Esophagus (tissue), 2 donors: ENCODE data around the gene TICAM2. TPM values are rescaled to one million over a fixed set of nuclear protein-coding genes. Genes with fewer than 3 reads are reported as not detected.
"Not testable (repeated sequence)": the region's sequence is repeated elsewhere in the genome, so short reads cannot be mapped to it uniquely, and the experiment has no call there.

ENCODE experiments used
- H3K27ac ChIP-seq, 2 donors: one replicate each; pipeline ENCODE4 v1.5.1; 2013; ENCODE audit warnings: low read depth in 2 of 2, mild to moderate bottlenecking in 2 of 2, inconsistent platforms in 1 of 2, low read length in 1 of 2, moderate library complexity in 1 of 2
- H3K27me3 ChIP-seq, 2 donors: one replicate each; pipeline ENCODE4 v1.6.1; 2013; ENCODE audit warnings: low read length in 2 of 2, control low read depth in 1 of 2, mild to moderate bottlenecking in 1 of 2; ENCODE audit not compliant: insufficient read depth in 2 of 2, control insufficient read depth in 1 of 2
- H3K36me3 ChIP-seq, 2 donors: one replicate each; pipeline ENCODE4 v1.6.1; 2013; ENCODE audit warnings: low read length in 1 of 2; ENCODE audit not compliant: control insufficient read depth in 2 of 2, insufficient read depth in 2 of 2
- H3K4me1 ChIP-seq, 2 donors: one replicate each; pipeline ENCODE4 v1.6.1; 2013; ENCODE audit warnings: low read length in 1 of 2; ENCODE audit not compliant: control insufficient read depth in 2 of 2, insufficient read depth in 2 of 2
- H3K4me3 ChIP-seq, 2 donors: one replicate each; pipeline ENCODE4 v1.5.1; 2013; ENCODE audit warnings: low read length in 2 of 2, mild to moderate bottlenecking in 2 of 2, low read depth in 1 of 2, moderate library complexity in 1 of 2
- H3K9me3 ChIP-seq, 2 donors: one replicate each; pipeline ENCODE4 v1.6.1; 2013; ENCODE audit warnings: mild to moderate bottlenecking in 2 of 2, low read depth in 1 of 2, low read length in 1 of 2, moderate library complexity in 1 of 2; ENCODE audit not compliant: control insufficient read depth in 2 of 2, insufficient read depth in 1 of 2
- WGBS, 2 donors: extraction: QIAGEN DNeasy Blood & Tissue Kit; methylation state at CpG; one replicate each; pipeline ENCODE4 v1.1.7; 2013; 5-methylcytosine and 5-hydroxymethylcytosine counted together
- polyA plus RNA-seq, 2 donors: library from polyadenylated mRNA; stranded (reverse); fragments of 200-250 nt; gene quantifications; one replicate each; pipeline ENCODE4 v1.2.3, GENCODE V29; 2013
- donor health status: healthy with polysubstance abuse.
- donor health status: Bipolar disorder and iron deficiency.

TICAM2 gene
- 1 to 10 TPM in 1 of 2 donors, under 1 TPM in 1; 0.69 to 1.0 TPM for polyA plus RNA-seq

GRCh38 chr5:115601701-115602590 lies at the start of gene TICAM2:
TSS of gene TICAM2 (minus strand) at chr5:115602479. CDS start at chr5:115581256, 21,223 bp downstream.
- Histone ChIP-seq H3K9me3 (no peaks in the 10 kb centered on the region), H3K27ac (peak within 1 kb of the TSS; percentile 68 to 88), H3K27me3 (no peaks in the 10 kb centered on the region), H3K36me3 (no peaks in the 10 kb centered on the region), H3K4me1 (no peaks in the 10 kb centered on the region), H3K4me3 (peak within 1 kb of the TSS; percentile 63 to 98)
- WGBS, 2 donors: 0 to 1% methylated on average over 53 to 71 of the region's 71 CpGs

- Histone ChIP-seq H3K4me1 (no peaks in the 10 kb centered on the region), H3K9me3 (no peaks in the 10 kb centered on the region), H3K27me3 (no peaks in the 10 kb centered on the region), H3K27ac (no peak overlapping the region), H3K36me3 (no peaks in the 10 kb centered on the region), H3K4me3 (no peak overlapping the region)
- WGBS, 2 donors: 87 to 94% methylated on average over 1 of the region's 1 CpG
Measured at GRCh38 chr5:115649541-115649940, 47.3 kb upstream of the TICAM2 start.

- no peak overlapping the region for H3K27ac ChIP-seq
- WGBS, 2 donors: 69 to 85% methylated on average over 3 of the region's 3 CpGs
Measured at GRCh38 chr5:115648056-115648455, 45.8 kb upstream of the TICAM2 start.

GRCh38 chr5:115645386-115645785 lies 43.1 kb upstream of the TICAM2 start:
- not testable (repeated sequence) for H3K27me3 ChIP-seq, H3K36me3 ChIP-seq, H3K27ac ChIP-seq, H3K9me3 ChIP-seq, H3K4me3 ChIP-seq, H3K4me1 ChIP-seq
- 78 to 82% methylated on average over 5 of the region's 5 CpGs for WGBS, 2 donors

More at GRCh38 chr5:115648056-115648455, 45.8 kb upstream of the TICAM2 start:
- H3K36me3 ChIP-seq: no peaks in the 10 kb centered on the region
- H3K4me1 ChIP-seq: no peaks in the 10 kb centered on the region
- H3K27me3 ChIP-seq: no peaks in the 10 kb centered on the region
- no peak overlapping the region for H3K4me3 ChIP-seq
- no peaks in the 10 kb centered on the region for H3K9me3 ChIP-seq

GRCh38 chr5:115644046-115644445 lies 41.8 kb upstream of the TICAM2 start:
- Histone ChIP-seq H3K4me3 (no peak overlapping the region), H3K36me3 (no peaks in the 10 kb centered on the region), H3K4me1 (no peaks in the 10 kb centered on the region), H3K27ac (no peak overlapping the region), H3K9me3 (no peaks in the 10 kb centered on the region), H3K27me3 (no peaks in the 10 kb centered on the region)
- 71 to 82% methylated on average over 2 of the region's 2 CpGs for WGBS, 2 donors

- no peaks in the 10 kb centered on the region for H3K4me1 ChIP-seq
- H3K27ac ChIP-seq: no peak overlapping the region
- no peaks in the 10 kb centered on the region for H3K27me3 ChIP-seq
- H3K9me3 ChIP-seq: no peaks in the 10 kb centered on the region
- 64 to 74% methylated on average over 1 of the region's 1 CpG for WGBS, 2 donors
- H3K36me3 ChIP-seq: no peaks in the 10 kb centered on the region
- no peak overlapping the region for H3K4me3 ChIP-seq
Measured at GRCh38 chr5:115641948-115642347, 39.7 kb upstream of the TICAM2 start.

- Histone ChIP-seq H3K27me3 (no peaks in the 10 kb centered on the region), H3K4me3 (no peak overlapping the region), H3K36me3 (no peaks in the 10 kb centered on the region), H3K27ac (no peak overlapping the region), H3K4me1 (no peaks in the 10 kb centered on the region), H3K9me3 (no peaks in the 10 kb centered on the region)
- WGBS, 2 donors: 80 to 90% methylated on average over 2 of the region's 2 CpGs
Measured at GRCh38 chr5:115640274-115640673, 38.0 kb upstream of the TICAM2 start.

GRCh38 chr5:115639377-115639776 lies 37.1 kb upstream of the TICAM2 start:
- Histone ChIP-seq H3K4me3 (no peak overlapping the region), H3K36me3 (no peaks in the 10 kb centered on the region), H3K27ac (no peak overlapping the region), H3K4me1 (no peaks in the 10 kb centered on the region), H3K27me3 (no peaks in the 10 kb centered on the region), H3K9me3 (no peaks in the 10 kb centered on the region)
- WGBS, 2 donors: 67 to 68% methylated on average over 1 of the region's 1 CpG

- Histone ChIP-seq H3K4me3 (no peak overlapping the region), H3K9me3 (no peaks in the 10 kb centered on the region), H3K4me1 (no peaks in the 10 kb centered on the region), H3K36me3 (no peaks in the 10 kb centered on the region), H3K27ac (no peak overlapping the region), H3K27me3 (no peaks in the 10 kb centered on the region)
- 81 to 85% methylated on average over 4 of the region's 4 CpGs for WGBS, 2 donors
Measured at GRCh38 chr5:115637507-115637906, 35.2 kb upstream of the TICAM2 start.

- Histone ChIP-seq H3K4me3 (no peak overlapping the region), H3K9me3 (no peaks in the 10 kb centered on the region), H3K4me1 (no peaks in the 10 kb centered on the region), H3K27ac (no peak overlapping the region), H3K36me3 (no peaks in the 10 kb centered on the region), H3K27me3 (no peaks in the 10 kb centered on the region)
- WGBS, 2 donors: 79% methylated on average over 1 of the region's 1 CpG
Measured at GRCh38 chr5:115636008-115636407, 33.7 kb upstream of the TICAM2 start.
